ENCODE results near the gene UGT1A10. TPM values are rescaled to one million over a fixed set of nuclear protein-coding genes. Genes with fewer than 3 reads are reported as not detected.

Gene UGT1A10
- total RNA-seq, 1 experiment from 2014 or later: not detected

DNA sequence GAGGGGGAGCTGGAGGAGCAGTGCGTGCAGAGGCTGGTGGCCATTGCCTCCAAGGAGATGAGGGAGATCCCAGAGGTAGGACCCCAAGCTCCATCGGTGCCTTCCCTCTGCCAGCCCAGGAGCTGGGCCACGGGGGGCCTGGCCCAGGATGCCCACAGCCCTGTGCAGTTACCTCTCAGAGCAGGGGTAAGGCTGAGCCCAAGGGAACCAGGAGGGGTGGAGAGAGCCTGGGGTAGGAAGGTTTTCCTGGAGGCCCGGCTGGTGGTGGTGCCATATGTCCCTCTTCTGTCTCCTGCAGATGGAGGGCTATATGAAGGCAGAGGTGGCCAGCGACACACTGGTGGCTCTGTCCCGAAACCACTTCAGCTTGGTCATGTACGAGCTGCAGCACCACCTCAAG, 153.3 kb downstream of the UGT1A10 start:
- ChIA-PET POLR2A (ENCODE audit: low non-redundant PET) (no interaction called here), CTCF (no interaction called here)
- no peak overlapping the region for H3K4me3 ChIP-seq (ENCODE audit: low read depth, low read length, poor library complexity, severe bottlenecking)
- H3K36me3 ChIP-seq (ENCODE audit: insufficient read depth, low read length, poor library complexity, severe bottlenecking): no peaks in the 10 kb centered on the region
- no peak for DNase-seq (ENCODE audit: low spot score)
- no peak overlapping the region for H3K27ac ChIP-seq (ENCODE audit: low read depth, low read length, poor library complexity, severe bottlenecking)
- no peaks in the 10 kb centered on the region for H3K27me3 ChIP-seq (replicated peaks; ENCODE audit: insufficient read depth, low read depth, low read length, poor library complexity)
- intact Hi-C loops (cut with micrococcal nuclease; ENCODE audit: unreplicated experiment): no loop called here
- H3K9me3 ChIP-seq (ENCODE audit: low read depth, low read length, poor library complexity, severe bottlenecking): no peaks in the 10 kb centered on the region
- TF ChIP-seq EZH2 (IDR thresholded peaks at IDR 0.05; ENCODE audit: borderline replicate concordance, low read depth, low read length, poor library complexity, severe bottlenecking): no peak
- TF ChIP-seq, protein P1, sequence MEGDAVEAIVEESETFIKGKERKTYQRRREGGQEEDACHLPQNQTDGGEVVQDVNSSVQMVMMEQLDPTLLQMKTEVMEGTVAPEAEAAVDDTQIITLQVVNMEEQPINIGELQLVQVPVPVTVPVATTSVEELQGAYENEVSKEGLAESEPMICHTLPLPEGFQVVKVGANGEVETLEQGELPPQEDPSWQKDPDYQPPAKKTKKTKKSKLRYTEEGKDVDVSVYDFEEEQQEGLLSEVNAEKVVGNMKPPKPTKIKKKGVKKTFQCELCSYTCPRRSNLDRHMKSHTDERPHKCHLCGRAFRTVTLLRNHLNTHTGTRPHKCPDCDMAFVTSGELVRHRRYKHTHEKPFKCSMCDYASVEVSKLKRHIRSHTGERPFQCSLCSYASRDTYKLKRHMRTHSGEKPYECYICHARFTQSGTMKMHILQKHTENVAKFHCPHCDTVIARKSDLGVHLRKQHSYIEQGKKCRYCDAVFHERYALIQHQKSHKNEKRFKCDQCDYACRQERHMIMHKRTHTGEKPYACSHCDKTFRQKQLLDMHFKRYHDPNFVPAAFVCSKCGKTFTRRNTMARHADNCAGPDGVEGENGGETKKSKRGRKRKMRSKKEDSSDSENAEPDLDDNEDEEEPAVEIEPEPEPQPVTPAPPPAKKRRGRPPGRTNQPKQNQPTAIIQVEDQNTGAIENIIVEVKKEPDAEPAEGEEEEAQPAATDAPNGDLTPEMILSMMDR (conservative IDR thresholded peaks at IDR 0.05; ENCODE audit: low read depth, low read length): no peak
- BruUV-seq (replicated peaks): no TSS peak
- H3K4me1 ChIP-seq (ENCODE audit: insufficient read depth, low read length, poor library complexity, severe bottlenecking): no peaks in the 10 kb centered on the region

DNA sequence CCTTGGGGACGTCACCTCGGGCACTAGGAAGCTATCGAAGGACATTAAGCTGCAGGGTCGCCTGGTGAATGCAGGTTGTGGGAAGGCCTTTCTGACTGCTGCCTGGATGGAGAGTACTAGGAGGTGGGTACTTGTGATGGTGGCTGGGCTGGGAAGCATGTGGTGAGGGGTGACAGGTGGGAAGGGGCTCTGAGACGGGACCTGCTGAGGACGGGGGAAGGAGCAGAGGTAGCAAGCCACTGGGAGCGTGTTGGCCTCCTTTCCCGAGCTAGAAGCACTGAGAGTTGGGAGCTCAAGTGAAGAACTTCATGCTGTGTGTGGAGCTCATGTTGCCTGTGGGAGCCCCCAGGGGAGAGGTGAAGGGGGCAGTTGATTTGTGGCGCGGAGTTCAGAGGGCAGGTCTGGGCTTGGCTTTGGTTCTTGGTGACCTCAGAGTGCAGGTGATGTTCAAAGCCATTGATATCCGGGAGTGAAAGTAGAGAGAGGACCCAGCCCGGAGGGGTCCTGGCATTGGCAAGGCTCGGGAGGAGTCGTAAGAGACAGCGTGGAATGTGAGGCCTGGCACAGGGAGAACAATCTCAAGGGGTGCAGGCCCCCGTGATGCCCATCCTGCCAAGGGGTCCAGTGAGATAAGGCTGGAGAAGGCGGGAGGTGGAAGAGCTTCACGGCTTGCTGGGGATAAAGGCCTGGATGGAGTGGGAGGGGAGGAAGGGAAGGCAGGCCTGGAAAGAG, 155.1 kb downstream of the UGT1A10 start:
- TF ChIP-seq EZH2 (IDR thresholded peaks at IDR 0.05; ENCODE audit: borderline replicate concordance, low read depth, low read length, poor library complexity, severe bottlenecking): no peak
- TF ChIP-seq, protein P1 (conservative IDR thresholded peaks at IDR 0.05; ENCODE audit: low read depth, low read length): no peak

DNA sequence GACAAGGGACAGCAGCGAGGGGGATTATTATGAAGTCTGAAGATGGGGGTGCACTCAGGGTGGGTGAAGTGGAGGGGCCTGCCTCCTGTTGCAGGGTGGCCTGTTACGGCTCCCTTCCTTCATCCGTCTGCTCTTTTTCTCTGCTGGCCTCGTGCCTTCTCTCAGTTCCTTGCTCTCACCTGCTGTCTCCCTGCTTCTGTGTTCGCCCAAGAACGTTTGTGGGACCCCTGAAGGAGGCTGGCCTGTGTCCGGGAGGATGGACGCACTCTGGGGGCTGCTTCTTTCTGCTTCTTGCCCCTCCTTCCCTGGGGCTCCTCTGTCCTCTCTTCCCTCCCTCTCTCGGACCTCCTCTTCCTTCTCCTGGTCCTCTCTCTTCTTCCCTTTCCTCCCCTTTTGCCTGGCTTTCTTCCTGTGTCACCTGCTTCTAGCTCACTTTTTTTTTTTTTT, 155.7 kb downstream of the UGT1A10 start:
- no peak for DNase-seq (ENCODE audit: low spot score)
- POLR2A ChIA-PET (ENCODE audit: low non-redundant PET): no interaction called here
- Histone ChIP-seq H3K27me3 (replicated peaks; ENCODE audit: insufficient read depth, low read depth, low read length, poor library complexity) (no peaks in the 10 kb centered on the region), H3K4me1 (ENCODE audit: insufficient read depth, low read length, poor library complexity, severe bottlenecking) (no peaks in the 10 kb centered on the region), H3K4me3 (ENCODE audit: low read depth, low read length, poor library complexity, severe bottlenecking) (no peak overlapping the region), H3K9me3 (ENCODE audit: low read depth, low read length, poor library complexity, severe bottlenecking) (no peaks in the 10 kb centered on the region), H3K36me3 (ENCODE audit: insufficient read depth, low read length, poor library complexity, severe bottlenecking) (no peaks in the 10 kb centered on the region), H3K27ac (ENCODE audit: low read depth, low read length, poor library complexity, severe bottlenecking) (no peak overlapping the region)
- BruUV-seq (replicated peaks): no TSS peak
- no peak for TF ChIP-seq EZH2 (IDR thresholded peaks at IDR 0.05; ENCODE audit: borderline replicate concordance, low read depth, low read length, poor library complexity, severe bottlenecking)
- TF ChIP-seq, protein P1 (conservative IDR thresholded peaks at IDR 0.05; ENCODE audit: low read depth, low read length): no peak
- intact Hi-C loops (cut with micrococcal nuclease; ENCODE audit: unreplicated experiment): no loop called here
- CTCF ChIA-PET: no interaction called here

More for the DNA sequence above, 155.1 kb downstream of the UGT1A10 start:
- no peaks in the 10 kb centered on the region for H3K4me1 ChIP-seq (ENCODE audit: insufficient read depth, low read length, poor library complexity, severe bottlenecking)
- no TSS peak for BruUV-seq (replicated peaks)
- DNase-seq (ENCODE audit: low spot score): no peak
- H3K27me3 ChIP-seq (replicated peaks; ENCODE audit: insufficient read depth, low read depth, low read length, poor library complexity): no peaks in the 10 kb centered on the region
- CTCF ChIA-PET: no interaction called here
- H3K9me3 ChIP-seq (ENCODE audit: low read depth, low read length, poor library complexity, severe bottlenecking): no peaks in the 10 kb centered on the region
- H3K27ac ChIP-seq (ENCODE audit: low read depth, low read length, poor library complexity, severe bottlenecking): no peak overlapping the region
- POLR2A ChIA-PET (ENCODE audit: low non-redundant PET): no interaction called here
- no peaks in the 10 kb centered on the region for H3K36me3 ChIP-seq (ENCODE audit: insufficient read depth, low read length, poor library complexity, severe bottlenecking)
- H3K4me3 ChIP-seq (ENCODE audit: low read depth, low read length, poor library complexity, severe bottlenecking): no peak overlapping the region
- intact Hi-C loops (cut with micrococcal nuclease; ENCODE audit: unreplicated experiment): no loop called here
